Vagina (tissue), 2 donors: Measurements from ENCODE around the gene TGFBR3L. TPM values are rescaled to one million over a fixed set of nuclear protein-coding genes. Genes with fewer than 3 reads are reported as not detected.

Experiments used
- DNase-seq, 2 donors: peaks; one replicate each; pipeline ENCODE4 v3.0.0-alpha.2; 2017; ENCODE audit errors: extremely low spot score in 2 of 2
- H3K27ac ChIP-seq: fragments of 200-600 bp; sonication (generic); one replicate; pipeline ENCODE4 v1.5.1; 2019
- H3K27me3 ChIP-seq: fragments of 200-600 bp; sonication (generic); one replicate; pipeline ENCODE4 v1.5.1; 2019
- H3K36me3 ChIP-seq, 2 donors: fragments of 200-600 bp; sonication (generic); one replicate each; pipeline ENCODE4 v1.5.1; 2017 to 2019
- H3K4me1 ChIP-seq: fragments of 200-600 bp; sonication (generic); one replicate; pipeline ENCODE4 v1.5.1; 2019
- H3K4me3 ChIP-seq, 2 donors: fragments of 200-600 bp; sonication (generic); 1 replicate in 1 of 2; 2 replicates in 1 of 2; pipeline ENCODE4 v1.5.1; 2016 to 2019
- H3K9me3 ChIP-seq: fragments of 200-600 bp; sonication (generic); one replicate; pipeline ENCODE4 v1.5.1; 2019
- POLR2A ChIP-seq, 2 donors: fragments of 450-650 bp; IDR thresholded peaks; one replicate each; pipeline ENCODE4 v1.6.1; 2017; ENCODE audit warnings: antibody characterized with exemption in 2 of 2, mild to moderate bottlenecking in 2 of 2, moderate library complexity in 2 of 2
- POLR2AphosphoS5 ChIP-seq, 2 donors: sonication (generic); formaldehyde crosslinking; IDR thresholded peaks; one replicate each; pipeline ENCODE4 v1.9.0; 2017; ENCODE audit warnings: antibody characterized with exemption in 2 of 2, mild to moderate bottlenecking in 2 of 2, low read depth in 1 of 2; ENCODE audit not compliant: insufficient read depth in 1 of 2
- intact Hi-C: fragments of 100-400 bp; cut with DNase I; formaldehyde crosslinking; loops from one replicate; pipeline ENCODE4 v1.15.1; 2023
- total RNA-seq: library from RNA; depleted of rRNA; stranded (reverse); fragments of >200 nt; gene quantifications from one replicate; pipeline ENCODE4 v1.2.3, GENCODE V29; 2016
- TF ChIP-seq, protein P1 (sequence below), 3 experiments: fragments of 450-650 bp in 2 of 3; fragments of 200-600 bp in 1 of 3; sonication (generic) in 1 of 3; IDR thresholded peaks; one replicate each; pipeline ENCODE4 v1.5.1; 2017 to 2019; ENCODE audit warnings: antibody characterized with exemption in 3 of 3, mild to moderate bottlenecking in 2 of 3, moderate library complexity in 2 of 3

Gene TGFBR3L
- total RNA-seq, 1 donor from 2014 or later, result 1.5 TPM

DNA sequence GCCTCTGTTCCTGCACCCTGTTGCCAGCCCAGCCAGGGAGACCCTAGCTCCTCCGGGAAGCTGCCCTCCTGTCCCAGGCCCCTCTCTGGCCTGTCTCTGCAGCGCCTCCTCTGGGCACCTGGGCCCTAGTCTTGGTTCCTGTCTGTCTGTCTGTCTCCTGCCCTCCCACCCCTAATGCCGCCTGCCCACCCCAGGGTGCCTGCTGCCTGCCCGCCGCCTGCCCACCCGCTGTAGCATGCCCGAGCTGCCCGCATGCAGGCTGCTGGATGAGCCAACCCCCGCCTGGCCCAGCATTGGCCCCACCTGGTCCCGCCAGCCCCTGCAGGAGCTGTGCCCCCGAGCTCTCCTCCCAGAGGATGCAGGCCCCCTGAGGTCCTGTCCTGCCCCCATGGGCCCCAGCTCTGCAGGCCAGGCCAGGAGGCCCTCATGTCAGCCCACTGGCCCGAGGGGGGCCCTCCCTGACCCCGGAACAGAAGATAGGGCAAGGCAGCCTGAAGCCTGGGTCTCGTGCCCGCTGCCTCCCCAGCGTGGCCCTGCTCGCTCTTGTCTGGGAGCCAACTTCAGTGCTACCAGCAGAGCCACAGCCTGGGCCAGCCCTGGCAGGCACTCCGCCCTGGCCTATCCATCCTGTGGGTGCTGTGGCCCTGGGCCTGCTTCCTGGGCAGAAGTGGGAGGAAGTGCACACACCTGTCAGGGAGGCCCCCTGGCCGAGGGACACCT lies 5.7 kb upstream of the TGFBR3L start:
- Histone ChIP-seq H3K4me3 (no peak overlapping the region), H3K4me1 (peaks cover 43% of the 10 kb centered on the region), H3K9me3 (no peaks in the 10 kb centered on the region), H3K27me3 (no peaks in the 10 kb centered on the region), H3K36me3 (peaks cover 0 to 50% of the 10 kb centered on the region in 2 donors), H3K27ac (no peak overlapping the region)
- no peak for DNase-seq
- TF ChIP-seq, protein P1, sequence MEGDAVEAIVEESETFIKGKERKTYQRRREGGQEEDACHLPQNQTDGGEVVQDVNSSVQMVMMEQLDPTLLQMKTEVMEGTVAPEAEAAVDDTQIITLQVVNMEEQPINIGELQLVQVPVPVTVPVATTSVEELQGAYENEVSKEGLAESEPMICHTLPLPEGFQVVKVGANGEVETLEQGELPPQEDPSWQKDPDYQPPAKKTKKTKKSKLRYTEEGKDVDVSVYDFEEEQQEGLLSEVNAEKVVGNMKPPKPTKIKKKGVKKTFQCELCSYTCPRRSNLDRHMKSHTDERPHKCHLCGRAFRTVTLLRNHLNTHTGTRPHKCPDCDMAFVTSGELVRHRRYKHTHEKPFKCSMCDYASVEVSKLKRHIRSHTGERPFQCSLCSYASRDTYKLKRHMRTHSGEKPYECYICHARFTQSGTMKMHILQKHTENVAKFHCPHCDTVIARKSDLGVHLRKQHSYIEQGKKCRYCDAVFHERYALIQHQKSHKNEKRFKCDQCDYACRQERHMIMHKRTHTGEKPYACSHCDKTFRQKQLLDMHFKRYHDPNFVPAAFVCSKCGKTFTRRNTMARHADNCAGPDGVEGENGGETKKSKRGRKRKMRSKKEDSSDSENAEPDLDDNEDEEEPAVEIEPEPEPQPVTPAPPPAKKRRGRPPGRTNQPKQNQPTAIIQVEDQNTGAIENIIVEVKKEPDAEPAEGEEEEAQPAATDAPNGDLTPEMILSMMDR (IDR thresholded peaks at IDR 0.05), result no peak
- TF ChIP-seq POLR2A (IDR thresholded peaks at IDR 0.05) (no peak), POLR2AphosphoS5 (IDR thresholded peaks at IDR 0.05; ENCODE audit: insufficient read depth in 1 of 2, low read depth in 1 of 2) (no peak)
- intact Hi-C loops, result no loop called here

DNA sequence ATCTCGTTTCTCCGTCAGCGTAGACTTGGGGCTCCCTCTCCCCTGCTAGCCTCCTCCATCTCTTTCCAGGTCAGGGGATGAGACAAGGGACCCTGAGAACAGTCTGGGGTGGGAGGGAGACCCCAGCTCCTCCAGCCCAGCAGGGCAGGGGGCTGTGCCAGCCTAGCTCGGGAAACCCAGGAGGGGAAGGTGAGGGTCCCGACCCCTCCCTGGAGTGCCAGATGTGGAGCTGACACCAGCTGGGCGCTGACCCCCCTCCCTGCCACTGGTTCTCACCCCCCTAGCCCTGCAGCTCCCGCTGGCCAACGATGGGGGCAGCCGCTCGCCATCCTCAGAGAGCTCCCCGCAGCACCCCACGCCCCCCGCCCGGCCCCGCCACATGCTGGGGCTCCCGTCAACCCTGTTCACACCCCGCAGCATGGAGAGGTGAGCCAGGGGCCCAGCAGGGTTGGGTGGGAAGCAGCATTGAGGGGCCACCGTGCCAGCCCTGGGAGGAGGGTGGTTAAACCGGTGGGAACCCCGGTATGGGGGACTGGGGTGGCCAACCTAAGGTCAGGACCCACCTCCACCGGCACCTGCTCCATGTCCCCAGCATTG lies 5.1 kb upstream of the TGFBR3L start:
- TF ChIP-seq POLR2A (IDR thresholded peaks at IDR 0.05), result no peak
- TF ChIP-seq, protein P1 (IDR thresholded peaks at IDR 0.05), result no peak
- TF ChIP-seq POLR2AphosphoS5 (IDR thresholded peaks at IDR 0.05; ENCODE audit: insufficient read depth in 1 of 2, low read depth in 1 of 2), result no peak
- no peak for DNase-seq
- Histone ChIP-seq H3K27ac (no peak overlapping the region), H3K4me1 (peaks cover 40% of the 10 kb centered on the region), H3K4me3 (no peak overlapping the region), H3K27me3 (no peaks in the 10 kb centered on the region), H3K36me3 (peaks cover 0 to 50% of the 10 kb centered on the region in 2 donors), H3K9me3 (no peaks in the 10 kb centered on the region)
- intact Hi-C loops, result loop anchor here (10.0 kb wide), 1 partner anchor 95 kb away; the partner anchor contains the start of gene ELAVL1

DNA sequence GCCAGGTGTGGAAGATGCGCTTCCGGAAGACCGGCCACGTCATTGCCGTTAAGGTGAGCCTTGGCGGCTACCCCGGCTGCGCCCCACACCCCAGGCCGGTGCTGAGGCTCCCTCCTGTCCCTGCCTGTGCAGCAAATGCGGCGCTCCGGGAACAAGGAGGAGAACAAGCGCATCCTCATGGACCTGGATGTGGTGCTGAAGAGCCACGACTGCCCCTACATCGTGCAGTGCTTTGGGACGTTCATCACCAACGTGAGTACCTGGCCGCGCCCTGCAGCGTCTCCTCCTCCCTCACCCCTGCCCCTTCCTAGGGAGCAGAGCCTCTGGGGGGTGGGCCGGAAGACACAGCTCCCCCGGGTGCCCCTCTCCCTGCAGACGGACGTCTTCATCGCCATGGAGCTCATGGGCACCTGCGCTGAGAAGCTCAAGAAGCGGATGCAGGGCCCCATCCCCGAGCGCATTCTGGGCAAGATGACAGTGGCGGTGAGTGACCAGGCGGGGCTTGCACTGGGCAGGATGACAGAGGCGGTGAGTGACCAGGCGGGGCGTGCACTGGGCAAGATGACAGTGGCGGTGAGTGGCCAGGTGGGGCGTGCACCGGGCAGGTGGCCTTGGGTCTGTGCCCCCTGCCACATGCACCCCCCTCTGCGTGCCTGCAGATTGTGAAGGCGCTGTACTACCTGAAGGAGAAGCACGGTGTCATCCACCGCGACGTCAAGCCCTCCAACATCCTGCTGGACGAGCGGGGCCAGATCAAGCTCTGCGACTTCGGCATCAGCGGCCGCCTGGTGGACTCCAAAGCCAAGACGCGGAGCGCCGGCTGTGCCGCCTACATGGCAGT lies 4.1 kb upstream of the TGFBR3L start:
- Histone ChIP-seq H3K4me3 (no peak overlapping the region), H3K27ac (no peak overlapping the region), H3K9me3 (no peaks in the 10 kb centered on the region), H3K27me3 (no peaks in the 10 kb centered on the region), H3K36me3 (peaks cover 0 to 50% of the 10 kb centered on the region in 2 donors), H3K4me1 (peaks cover 32% of the 10 kb centered on the region)
- TF ChIP-seq, protein P1 (IDR thresholded peaks at IDR 0.05), result no peak
- no peak for TF ChIP-seq POLR2A (IDR thresholded peaks at IDR 0.05)
- TF ChIP-seq POLR2AphosphoS5 (IDR thresholded peaks at IDR 0.05; ENCODE audit: insufficient read depth in 1 of 2, low read depth in 1 of 2), result no peak
- DNase-seq, result no peak
- intact Hi-C loops, result loop anchor here (10.0 kb wide), 1 partner anchor 94 kb away; the partner anchor contains the start of gene ELAVL1

DNA sequence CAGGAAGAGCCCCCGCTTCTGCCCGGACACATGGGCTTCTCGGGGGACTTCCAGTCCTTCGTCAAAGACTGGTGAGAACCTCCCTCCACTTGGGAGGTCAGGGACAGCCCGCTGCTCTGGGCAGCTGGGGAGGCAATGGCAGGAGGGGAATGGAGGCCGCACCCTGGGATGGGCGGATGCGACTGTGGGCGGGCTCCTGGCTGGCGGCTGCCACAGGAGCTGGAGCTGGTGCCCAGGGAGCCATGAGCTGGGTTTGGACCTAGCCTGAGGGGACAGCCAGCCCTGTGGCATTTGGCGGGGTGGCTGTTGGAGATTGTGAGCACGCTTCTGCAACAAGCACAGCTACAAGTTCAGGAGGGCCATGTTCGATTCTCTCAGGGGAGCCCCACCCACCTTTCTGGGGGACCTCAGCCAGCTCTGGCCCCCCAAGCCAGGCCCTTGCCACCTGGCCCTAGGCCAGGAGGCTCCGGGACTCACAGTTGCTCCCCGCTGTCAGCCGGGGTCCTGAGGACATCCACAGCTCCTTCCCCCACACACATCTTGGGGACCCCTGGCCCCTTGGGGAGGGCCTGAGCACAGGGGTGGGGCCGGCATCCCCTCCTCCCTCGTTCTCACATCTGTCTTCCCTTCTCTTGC lies 3.0 kb upstream of the TGFBR3L start:
- intact Hi-C loops, result loop anchor here (10.0 kb wide), 1 partner anchor 93 kb away; the partner anchor contains the start of gene ELAVL1
- Histone ChIP-seq H3K27ac (no peak overlapping the region), H3K4me1 (peaks cover 31% of the 10 kb centered on the region), H3K36me3 (peaks cover 0 to 41% of the 10 kb centered on the region in 2 donors), H3K27me3 (no peaks in the 10 kb centered on the region), H3K9me3 (no peaks in the 10 kb centered on the region), H3K4me3 (no peak overlapping the region)
- DNase-seq, result no peak
- TF ChIP-seq POLR2A (IDR thresholded peaks at IDR 0.05) (no peak), POLR2AphosphoS5 (IDR thresholded peaks at IDR 0.05; ENCODE audit: insufficient read depth in 1 of 2, low read depth in 1 of 2) (no peak)
- TF ChIP-seq, protein P1 (IDR thresholded peaks at IDR 0.05), result no peak
